GM19397 (cell line): ENCODE data around the gene FCAMR.

Source experiments
- ATAC-seq: cut with Tn5 transposase; IDR thresholded peaks from one replicate; pipeline ENCODE4 v1.9.1; 2021; ENCODE audit warnings: mild to moderate bottlenecking, moderate library complexity; ENCODE audit not compliant: unreplicated experiment

Gene FCAMR

GRCh38 chr1:206960676-206961386 is 9.4 kb downstream of the FCAMR start:
- ATAC-seq, result no peak

- no peak for ATAC-seq
Observed at GRCh38 chr1:206958144-206958543, 12.1 kb downstream of the FCAMR start.

GRCh38 chr1:206957639-206958038 is 12.6 kb downstream of the FCAMR start:
- no peak for ATAC-seq

- no peak for ATAC-seq
Observed at GRCh38 chr1:206955476-206956451, 14.5 kb downstream of the FCAMR start.

- no peak for ATAC-seq
Observed at GRCh38 chr1:206954459-206955342, 15.6 kb downstream of the FCAMR start.

GRCh38 chr1:206953626-206954025 is 16.6 kb downstream of the FCAMR start:
- ATAC-seq, result no peak

- ATAC-seq, result no peak
Observed at GRCh38 chr1:206953126-206953525, 17.1 kb downstream of the FCAMR start.

- ATAC-seq, result no peak
Observed at GRCh38 chr1:206952171-206952570, 18.1 kb downstream of the FCAMR start.

- peak; percentile 51 for ATAC-seq
Observed at GRCh38 chr1:206951318-206952100, 18.8 kb downstream of the FCAMR start.

GRCh38 chr1:206949641-206950040 is 20.6 kb downstream of the FCAMR start:
- ATAC-seq, result no peak

- no peak for ATAC-seq
Observed at GRCh38 chr1:206949208-206949607, 21.1 kb downstream of the FCAMR start.

GRCh38 chr1:206947255-206947654 is 23.0 kb downstream of the FCAMR start:
- no peak for ATAC-seq

- no peak for ATAC-seq
Observed at GRCh38 chr1:206946261-206946660, 24.0 kb downstream of the FCAMR start, which contains the start of gene PIGR. PIGR (minus strand) TSS chr1:206946466; CDS start chr1:206940531, 5,935 bp downstream.

GRCh38 chr1:206945779-206946178 is 24.5 kb downstream of the FCAMR start:
- no peak for ATAC-seq

GRCh38 chr1:206944703-206945102 is 25.6 kb downstream of the FCAMR start:
- no peak for ATAC-seq

GRCh38 chr1:206941766-206942418 is 28.4 kb downstream of the FCAMR start:
- ATAC-seq, result no peak

GRCh38 chr1:206940588-206940936 is 29.7 kb downstream of the FCAMR start:
- ATAC-seq, result no peak

GRCh38 chr1:206939841-206940587 is 30.2 kb downstream of the FCAMR start:
- no peak for ATAC-seq

GRCh38 chr1:206939131-206939530 is 31.1 kb downstream of the FCAMR start:
- no peak for ATAC-seq
